GM21825 (cell line): ENCODE data around the gene DHRS1.

Experiments
- ATAC-seq: cut with Tn5 transposase; IDR thresholded peaks from one replicate; pipeline ENCODE4 v1.9.1; 2021; ENCODE audit warnings: mild to moderate bottlenecking, moderate library complexity; ENCODE audit not compliant: unreplicated experiment

The DHRS1 gene

GRCh38 chr14:24285351-24285750 is 14.2 kb downstream of the DHRS1 start:
- ATAC-seq: no peak

GRCh38 chr14:24284501-24285035 is 15.0 kb downstream of the DHRS1 start:
- ATAC-seq: no peak

DNA sequence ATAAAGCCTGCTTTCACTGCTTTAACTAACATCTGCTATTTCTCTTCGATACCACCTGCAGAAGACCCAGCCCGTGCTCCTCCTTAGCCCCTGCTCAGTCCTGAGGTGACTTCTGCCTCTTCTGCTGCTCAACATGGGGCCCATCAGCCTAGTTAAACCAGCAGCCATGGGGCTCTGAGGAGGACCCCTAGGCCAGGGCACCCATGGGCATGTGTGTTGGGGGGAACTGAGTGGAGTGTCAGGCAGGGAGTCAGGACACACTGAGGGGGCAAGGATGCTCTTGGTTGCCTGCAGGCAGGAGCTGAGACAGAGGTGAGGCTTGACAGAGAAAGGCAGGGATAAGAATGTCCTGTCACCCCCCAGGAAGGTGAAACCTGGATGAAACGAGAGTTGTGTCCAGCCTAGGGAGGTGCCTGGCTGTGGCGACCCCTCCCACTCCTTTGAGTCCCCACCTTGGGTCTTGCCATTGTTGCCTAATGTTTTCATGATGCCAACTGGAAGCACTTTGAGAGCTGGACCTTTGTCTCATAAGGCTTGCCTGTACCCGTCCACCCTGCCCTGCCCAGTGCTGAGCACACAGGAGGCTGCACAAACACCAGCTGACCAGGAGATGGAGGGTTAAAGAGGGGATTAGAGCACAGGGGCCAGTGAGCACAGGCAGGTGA is 15.7 kb downstream of the DHRS1 start:
- ATAC-seq: no peak

DNA sequence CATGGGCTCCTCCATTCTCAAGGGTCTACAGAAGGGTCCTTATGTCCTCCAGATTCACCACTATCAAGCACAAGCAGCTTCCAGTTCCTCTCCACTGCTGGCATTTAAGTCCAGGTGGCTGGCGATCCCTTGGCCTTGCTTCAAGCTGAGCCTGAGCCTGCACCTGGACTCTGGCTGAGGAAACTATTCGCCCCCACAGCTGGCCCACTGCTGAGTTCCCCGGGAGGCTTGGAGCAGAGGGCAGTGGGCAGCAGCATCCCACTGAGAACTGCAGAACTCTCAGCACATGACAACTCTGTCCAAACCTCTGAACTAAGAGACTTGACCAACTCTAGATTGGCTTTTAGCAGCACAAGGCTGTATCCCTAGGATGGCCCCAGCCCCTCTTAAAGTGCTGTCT is 16.8 kb downstream of the DHRS1 start:
- ATAC-seq: no peak

- ATAC-seq: no peak
These were observed 17.9 kb downstream of the DHRS1 start for GRCh38 chr14:24281636-24282035.

DNA sequence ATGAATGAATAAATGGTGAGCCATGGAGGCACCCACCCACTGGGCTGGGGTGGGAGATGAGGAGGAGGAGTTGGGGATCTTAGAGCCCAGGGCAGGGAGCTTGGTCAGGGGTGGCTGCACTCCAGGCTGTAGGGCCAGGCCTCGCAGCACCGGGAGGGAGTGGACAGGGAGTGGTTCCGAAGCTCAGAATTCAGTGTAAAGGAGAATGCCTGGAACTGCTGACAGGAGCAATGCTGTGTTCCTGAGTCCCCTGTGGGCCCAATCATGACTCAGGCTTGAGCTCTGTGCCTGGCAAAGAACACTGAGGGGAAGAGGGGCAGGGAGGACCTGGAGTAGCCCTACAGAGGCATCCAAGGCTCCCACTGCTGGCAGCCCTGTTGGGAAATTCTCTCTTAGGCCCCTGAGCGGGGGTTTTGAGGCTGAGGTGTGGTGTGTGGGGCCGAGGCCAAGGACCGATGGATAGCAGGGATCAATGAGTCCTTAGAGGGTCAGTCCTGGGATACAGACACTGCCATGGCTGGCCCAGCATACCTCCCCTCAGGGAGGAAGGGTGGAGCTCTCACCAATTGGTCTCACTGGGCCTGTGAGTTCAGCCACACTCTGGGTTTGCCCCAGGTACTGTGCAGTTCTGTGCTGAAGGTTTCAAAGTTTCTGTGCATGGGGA is 18.7 kb downstream of the DHRS1 start:
- no peak for ATAC-seq

GRCh38 chr14:24279301-24280186 is 20.0 kb downstream of the DHRS1 start:
- peak; percentile 66 for ATAC-seq

DNA sequence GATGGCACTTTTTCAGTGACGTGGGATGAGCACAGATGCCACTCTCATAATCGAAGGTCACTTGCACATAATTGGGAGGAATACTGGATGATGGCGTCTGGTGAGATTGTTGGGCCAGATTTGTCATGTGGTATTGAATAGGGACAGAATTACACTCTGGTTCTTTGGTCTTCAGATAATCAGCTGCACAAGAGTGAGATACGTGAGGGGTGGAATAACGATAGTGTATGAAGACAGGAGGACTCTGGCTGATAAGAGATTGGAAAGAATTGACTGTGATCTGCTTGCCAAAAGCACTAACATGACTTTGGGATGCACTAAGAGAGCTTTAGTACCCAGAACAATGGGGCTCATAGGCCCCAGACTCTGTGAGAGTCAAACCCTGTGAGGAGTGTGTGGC is 21.2 kb downstream of the DHRS1 start:
- no peak for ATAC-seq

DNA sequence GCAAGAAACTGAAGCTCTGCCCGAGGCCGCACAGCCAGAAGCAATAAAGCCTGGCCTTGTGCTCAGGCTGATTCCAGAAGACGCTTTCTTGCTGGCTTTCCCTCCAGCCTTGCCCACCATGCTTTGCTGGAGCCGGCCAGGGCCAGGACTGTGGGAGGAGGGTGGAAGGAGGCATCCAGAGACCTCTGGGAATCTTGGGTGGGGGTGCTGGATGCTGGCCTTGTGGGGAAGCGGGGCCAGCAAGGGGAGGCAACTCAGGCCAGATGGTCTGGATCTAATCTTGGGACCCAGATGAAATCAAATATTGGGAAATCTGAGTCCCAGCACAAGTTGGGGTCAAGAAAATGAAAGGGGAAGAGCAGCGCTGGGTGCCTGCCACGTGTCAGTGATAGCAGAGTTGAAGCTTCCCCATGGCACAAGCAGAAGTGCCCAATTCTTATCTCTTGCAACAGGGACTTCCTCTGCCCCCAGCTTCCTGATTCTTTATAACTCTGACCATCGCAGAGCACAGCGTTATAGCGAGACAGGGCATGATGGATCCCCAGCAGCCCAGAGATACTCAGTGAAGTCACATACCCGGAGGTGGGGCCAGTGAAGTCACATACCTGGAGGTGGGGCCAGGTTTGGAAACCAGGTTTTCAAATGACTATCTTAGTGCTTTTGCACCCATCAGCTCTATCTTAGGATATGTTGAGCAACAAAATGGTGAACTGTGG is 21.8 kb downstream of the DHRS1 start:
- ATAC-seq: no peak

DNA sequence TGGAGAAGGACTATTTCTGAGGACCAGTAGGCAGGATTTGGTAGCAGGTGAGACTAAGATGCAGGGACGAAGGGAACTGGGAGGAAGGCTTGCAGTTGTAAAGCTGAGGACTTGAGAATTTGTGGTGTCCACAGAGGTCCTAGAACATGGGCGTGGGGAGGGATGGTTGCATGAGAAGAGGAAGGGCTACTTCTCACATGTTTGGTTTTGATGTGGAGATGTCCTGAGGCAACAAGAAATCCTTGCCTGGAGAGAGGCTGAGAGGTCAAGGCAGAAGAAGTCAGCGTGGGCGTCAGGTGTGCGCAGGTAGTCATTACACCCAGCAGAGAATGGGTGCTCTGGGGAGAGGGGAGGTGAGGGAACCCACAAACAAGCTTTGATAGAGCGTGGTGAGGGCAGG is 22.5 kb downstream of the DHRS1 start:
- ATAC-seq: no peak

- ATAC-seq: peak; percentile 40
These were observed 25.5 kb downstream of the DHRS1 start for GRCh38 chr14:24274101-24274543.

GRCh38 chr14:24273422-24273998 is 26.1 kb downstream of the DHRS1 start:
- ATAC-seq: no peak

GRCh38 chr14:24272467-24272866 is 27.1 kb downstream of the DHRS1 start:
- no peak for ATAC-seq

DNA sequence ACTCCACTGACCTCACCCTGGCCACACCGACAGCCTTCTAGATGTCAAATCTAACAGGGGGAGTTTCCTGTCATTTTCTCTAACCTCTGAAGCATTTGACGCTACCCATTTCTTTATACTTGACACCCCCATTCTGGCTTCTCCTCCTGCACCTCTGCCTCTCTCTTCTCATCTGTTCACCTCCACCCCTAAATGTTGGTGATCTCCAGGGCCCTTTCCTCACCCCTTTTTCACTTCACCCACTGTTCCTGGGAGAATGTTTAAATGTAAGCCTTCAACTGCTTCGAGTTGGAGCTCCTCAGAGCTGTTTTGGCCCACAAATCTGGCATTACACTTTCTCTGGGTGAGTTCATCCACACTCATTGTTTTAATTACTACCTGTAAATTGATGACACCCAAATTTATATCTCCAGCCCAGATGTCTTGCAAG is 27.7 kb downstream of the DHRS1 start:
- no peak for ATAC-seq

DNA sequence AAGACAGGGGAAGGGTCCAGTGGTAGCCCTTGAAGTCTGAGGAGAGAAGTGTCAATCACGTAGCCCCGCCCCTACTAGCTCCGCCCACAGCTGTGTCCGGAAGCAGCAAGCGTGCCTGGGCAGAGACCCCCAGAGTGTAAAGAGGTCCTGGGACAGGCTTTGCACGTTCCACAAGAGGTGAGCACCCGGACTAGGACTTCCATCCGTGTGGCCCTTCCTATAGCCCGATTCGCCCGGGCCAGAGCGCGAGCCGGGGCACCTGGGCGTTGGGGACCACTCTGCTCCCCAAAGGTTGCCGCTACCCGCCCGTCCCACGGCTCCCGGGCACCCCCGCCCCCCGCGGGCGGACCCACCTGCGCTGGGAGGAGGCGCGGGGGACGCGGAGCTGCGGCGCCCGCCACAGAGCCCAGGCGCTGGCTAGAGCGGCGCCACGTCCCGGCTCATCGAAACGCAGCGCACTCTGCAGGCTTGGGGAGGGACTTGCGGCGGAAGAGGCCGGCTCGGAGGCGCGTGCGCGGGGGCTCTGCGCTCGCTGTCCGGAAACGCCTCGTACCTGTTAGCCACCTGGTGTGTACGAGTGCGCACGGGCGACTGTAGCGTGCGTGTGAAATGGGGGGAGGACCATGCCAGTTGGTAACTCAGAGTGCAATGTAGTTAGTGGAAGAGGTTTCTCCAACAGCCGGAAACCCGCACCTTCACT is 28.3 kb downstream of the DHRS1 start, which contains the start of gene RABGGTA:
Gene RABGGTA (minus strand): TSS at position 464 of the 700 bp plus-strand sequence. CDS start 482 bp downstream, outside the sequence.
- peak; percentile 81 for ATAC-seq

- no peak for ATAC-seq
These were observed 28.9 kb downstream of the DHRS1 start for GRCh38 chr14:24270537-24271133.

DNA sequence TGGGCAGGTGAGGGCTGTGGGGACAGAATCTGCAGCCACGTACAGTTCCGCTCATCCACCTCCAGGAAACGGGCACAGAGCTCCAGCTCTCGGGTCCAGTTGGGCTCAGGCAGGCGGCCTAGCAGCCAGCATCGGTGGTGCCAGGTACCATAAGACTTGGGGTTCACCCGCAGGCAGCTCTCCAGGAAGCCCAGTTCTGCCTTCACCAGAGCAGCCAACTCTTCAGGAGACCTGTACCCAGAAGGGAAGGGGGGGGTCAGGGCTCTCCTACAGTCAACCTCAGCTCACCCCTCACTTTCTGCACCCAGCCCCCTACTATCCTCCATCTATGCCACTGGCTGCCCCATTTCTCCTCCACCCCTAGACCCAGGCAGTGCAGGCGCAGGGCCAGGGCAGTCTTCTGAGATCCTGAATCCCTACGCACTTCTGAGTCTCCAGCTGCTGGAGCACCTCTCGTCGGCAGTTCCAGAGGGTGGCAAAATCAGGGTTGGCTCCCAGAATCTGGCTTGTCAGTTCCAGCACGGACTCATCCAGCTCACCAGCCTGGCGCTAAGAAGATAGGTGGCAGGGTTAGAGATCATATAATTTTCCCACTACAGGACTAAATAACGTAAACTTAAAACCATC is 29.6 kb downstream of the DHRS1 start:
- ATAC-seq: no peak

DNA sequence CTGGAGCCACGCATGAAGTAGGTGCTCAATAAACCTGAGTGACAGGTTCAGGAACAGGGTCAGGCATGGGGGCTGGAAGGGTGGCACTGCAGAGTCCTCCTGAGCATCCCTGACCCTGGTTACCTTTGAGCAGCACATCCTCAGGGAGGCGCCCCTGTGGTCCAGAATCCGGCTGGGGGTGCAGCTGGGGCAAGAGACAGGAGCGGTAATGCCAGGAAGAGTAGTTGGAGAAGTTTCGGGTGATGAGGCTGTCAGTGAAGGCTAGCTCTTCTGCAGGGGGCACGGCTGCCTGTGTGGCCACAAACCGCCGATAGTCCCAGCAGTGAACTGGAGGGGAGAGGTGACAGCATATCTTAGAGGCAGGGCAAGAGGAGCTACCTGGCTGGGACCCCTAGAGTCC is 30.2 kb downstream of the DHRS1 start:
- ATAC-seq: no peak

DNA sequence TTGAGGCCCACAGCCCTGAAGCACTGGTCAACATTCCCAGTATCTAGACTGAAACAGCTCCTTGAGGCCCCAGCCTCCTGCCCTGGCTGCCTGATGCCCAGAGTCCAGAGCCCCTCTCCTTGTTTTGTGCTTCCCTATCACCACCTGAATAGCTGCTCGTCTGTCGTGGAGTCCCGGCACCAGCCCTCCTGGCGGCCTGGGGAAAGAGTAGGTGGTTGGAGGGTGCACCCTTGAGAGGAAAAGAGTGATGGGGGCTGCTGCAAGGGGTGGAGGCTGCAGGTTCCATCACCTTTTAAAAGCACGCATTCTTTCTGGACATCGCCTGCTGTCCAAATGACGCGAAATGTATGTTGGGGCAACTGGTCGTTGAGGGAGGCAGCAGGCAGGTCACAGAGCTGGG is 31.4 kb downstream of the DHRS1 start:
- no peak for ATAC-seq
